Measurements from ENCODE around the gene CD1D. TPM values are rescaled to one million over a fixed set of nuclear protein-coding genes. Genes with fewer than 3 reads are reported as not detected.
A peak's percentile ranks its signal among the peaks of the same experiment; 100 is the strongest.
"Not testable (repeated sequence)": the region's sequence is repeated elsewhere in the genome, so short reads cannot be mapped to it uniquely, and the experiment has no call there.

Gene CD1D
- total RNA-seq, 2 donors from 2014 or later: 4.6 to 7.9 TPM

- no peak overlapping the region for H3K9ac ChIP-seq (ENCODE audit: low read depth in 2 of 2, low read length in 2 of 2)
- no peaks in the 10 kb centered on the region for H3K36me3 ChIP-seq
- no peak overlapping the region for H3K4me3 ChIP-seq
- TF ChIP-seq, protein P1, sequence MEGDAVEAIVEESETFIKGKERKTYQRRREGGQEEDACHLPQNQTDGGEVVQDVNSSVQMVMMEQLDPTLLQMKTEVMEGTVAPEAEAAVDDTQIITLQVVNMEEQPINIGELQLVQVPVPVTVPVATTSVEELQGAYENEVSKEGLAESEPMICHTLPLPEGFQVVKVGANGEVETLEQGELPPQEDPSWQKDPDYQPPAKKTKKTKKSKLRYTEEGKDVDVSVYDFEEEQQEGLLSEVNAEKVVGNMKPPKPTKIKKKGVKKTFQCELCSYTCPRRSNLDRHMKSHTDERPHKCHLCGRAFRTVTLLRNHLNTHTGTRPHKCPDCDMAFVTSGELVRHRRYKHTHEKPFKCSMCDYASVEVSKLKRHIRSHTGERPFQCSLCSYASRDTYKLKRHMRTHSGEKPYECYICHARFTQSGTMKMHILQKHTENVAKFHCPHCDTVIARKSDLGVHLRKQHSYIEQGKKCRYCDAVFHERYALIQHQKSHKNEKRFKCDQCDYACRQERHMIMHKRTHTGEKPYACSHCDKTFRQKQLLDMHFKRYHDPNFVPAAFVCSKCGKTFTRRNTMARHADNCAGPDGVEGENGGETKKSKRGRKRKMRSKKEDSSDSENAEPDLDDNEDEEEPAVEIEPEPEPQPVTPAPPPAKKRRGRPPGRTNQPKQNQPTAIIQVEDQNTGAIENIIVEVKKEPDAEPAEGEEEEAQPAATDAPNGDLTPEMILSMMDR (IDR thresholded peaks at IDR 0.05): no peak
- H3K4me1 ChIP-seq: no peaks in the 10 kb centered on the region
- H3K27ac ChIP-seq: no peak overlapping the region
- no peaks in the 10 kb centered on the region for H3K27me3 ChIP-seq
- intact Hi-C loops (cut with DNase I): no loop called here
- H3K9me3 ChIP-seq: no peaks in the 10 kb centered on the region
- DNase-seq: no peak
Measured at GRCh38 chr1:158176399-158176798, 4.3 kb upstream of the CD1D start.

- H3K9me3 ChIP-seq; H3K27me3 ChIP-seq; H3K36me3 ChIP-seq; H3K27ac ChIP-seq; DNase-seq; intact Hi-C loops (cut with DNase I); H3K4me1 ChIP-seq: not testable (repeated sequence)
- peak overlapping the region; percentile 40 for H3K4me3 ChIP-seq
- peak overlapping the region in 1 of 2 donors; percentile 37 for H3K9ac ChIP-seq (ENCODE audit: low read depth in 2 of 2, low read length in 2 of 2)
Measured at GRCh38 chr1:158176849-158177699, 3.6 kb upstream of the CD1D start.

- Histone ChIP-seq H3K9ac (ENCODE audit: low read depth in 2 of 2, low read length in 2 of 2) (peak overlapping the region in 1 of 2 donors; percentile 37), H3K9me3 (no peaks in the 10 kb centered on the region), H3K27me3 (no peaks in the 10 kb centered on the region), H3K27ac (peak overlapping the region; percentile 50), H3K4me3 (peak overlapping the region; percentile 40), H3K36me3 (no peaks in the 10 kb centered on the region), H3K4me1 (no peaks in the 10 kb centered on the region)
- intact Hi-C loops (cut with DNase I): no loop called here
- DNase-seq: peak; percentile 99
- TF ChIP-seq, protein P1 (IDR thresholded peaks at IDR 0.05): no peak
Measured at GRCh38 chr1:158177700-158178450, 2.8 kb upstream of the CD1D start.

DNA sequence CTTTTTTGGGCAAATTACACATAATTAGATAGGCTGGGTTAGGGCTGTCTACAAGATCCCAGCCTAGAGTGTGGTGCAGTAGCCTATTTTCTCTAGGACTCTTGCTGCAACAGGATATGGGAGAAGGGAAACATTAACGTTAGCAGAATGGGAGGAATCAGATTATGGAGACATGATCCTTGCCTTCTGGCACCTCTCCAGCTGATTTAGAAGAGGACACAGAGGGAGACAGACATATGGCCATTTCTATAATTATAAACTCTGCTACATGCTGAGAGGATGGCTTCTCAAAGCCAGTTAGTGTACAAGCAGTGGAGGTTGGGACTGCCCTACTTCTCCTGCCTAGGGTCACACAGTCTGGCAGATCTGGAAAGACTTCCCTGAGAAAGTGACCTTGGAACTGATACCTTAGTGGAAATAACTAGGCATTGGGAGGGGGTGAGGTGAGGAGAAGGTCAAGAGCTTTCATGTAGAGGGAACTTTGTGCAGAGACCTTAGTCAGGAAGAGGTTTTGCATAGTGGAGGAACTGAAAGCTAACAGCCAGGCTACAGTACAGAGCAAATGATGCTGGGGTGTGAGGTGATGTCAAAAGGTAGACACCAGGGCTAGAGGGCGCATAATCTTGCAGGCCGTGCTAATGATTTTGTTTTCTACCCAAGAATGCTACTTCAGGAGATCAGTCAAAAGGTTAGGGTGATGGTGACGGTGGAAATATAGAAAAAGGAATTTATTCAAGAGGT, 1.2 kb upstream of the CD1D start:
- no peak overlapping the region for H3K27ac ChIP-seq
- DNase-seq: peak; percentile 20

GRCh38 chr1:158181577-158181922, 855 bp downstream of the CD1D start:
- Histone ChIP-seq H3K9ac (ENCODE audit: low read depth in 2 of 2, low read length in 2 of 2) (peak overlapping the region; percentile 38 to 70), H3K4me3 (peak overlapping the region; percentile 46), H3K27me3 (no peaks in the 10 kb centered on the region), H3K4me1 (no peaks in the 10 kb centered on the region), H3K27ac (no peak overlapping the region), H3K36me3 (no peaks in the 10 kb centered on the region), H3K9me3 (no peaks in the 10 kb centered on the region)
- DNase-seq: no peak
- TF ChIP-seq, protein P1 (IDR thresholded peaks at IDR 0.05): no peak
- intact Hi-C loops (cut with DNase I): no loop called here

More for the DNA sequence above, 1.2 kb upstream of the CD1D start:
- Histone ChIP-seq H3K9me3 (no peaks in the 10 kb centered on the region), H3K27me3 (no peaks in the 10 kb centered on the region), H3K4me3 (no peak overlapping the region), H3K9ac (ENCODE audit: low read depth in 2 of 2, low read length in 2 of 2) (no peak overlapping the region), H3K36me3 (no peaks in the 10 kb centered on the region), H3K4me1 (no peaks in the 10 kb centered on the region)
- TF ChIP-seq, protein P1 (IDR thresholded peaks at IDR 0.05): no peak
- intact Hi-C loops (cut with DNase I): no loop called here

All from colonic mucosa (tissue), 4 donors.